ACC112 (cell line): ENCODE measurements around the gene GYG2.

Source experiments
- H2AFZ ChIP-seq: fragments of 200-600 bp; sonication (generic); one replicate; pipeline ENCODE4 v1.6.0; 2017; ENCODE audit warnings: antibody characterized with exemption, low read length; ENCODE audit not compliant: unreplicated experiment
- H3K27ac ChIP-seq: fragments of 200-600 bp; sonication (generic); 2 replicates; pipeline ENCODE4 v1.5.1; 2014; ENCODE audit warnings: low read depth, mild to moderate bottlenecking, antibody characterized with exemption, low read length, moderate library complexity
- H3K27me3 ChIP-seq: fragments of 200-600 bp; sonication (generic); 2 replicates; pipeline ENCODE4 v1.6.1; 2014; ENCODE audit warnings: mild to moderate bottlenecking, antibody characterized with exemption, low read length, moderate library complexity, mixed read lengths; ENCODE audit not compliant: insufficient read depth
- H3K36me3 ChIP-seq: fragments of 200-600 bp; sonication (generic); 2 replicates; pipeline ENCODE4 v1.6.1; 2016; ENCODE audit warnings: mild to moderate bottlenecking, antibody characterized with exemption, low read length, moderate library complexity, mixed read lengths; ENCODE audit not compliant: insufficient read depth
- H3K4me1 ChIP-seq: fragments of 200-600 bp; sonication (generic); one replicate; pipeline ENCODE4 v1.6.1; 2016; ENCODE audit warnings: low read length, mixed read lengths; ENCODE audit not compliant: insufficient read depth, unreplicated experiment, control insufficient read depth
- H3K4me3 ChIP-seq: fragments of 200-600 bp; sonication (generic); 2 replicates; pipeline ENCODE4 v1.5.1; 2014; ENCODE audit warnings: mild to moderate bottlenecking, low read depth, low read length
- H3K79me2 ChIP-seq: fragments of 200-600 bp; sonication (generic); one replicate; pipeline ENCODE4 v1.6.0; 2016; ENCODE audit warnings: low read length; ENCODE audit not compliant: control insufficient read depth, unreplicated experiment, insufficient read depth

GYG2 gene

DNA sequence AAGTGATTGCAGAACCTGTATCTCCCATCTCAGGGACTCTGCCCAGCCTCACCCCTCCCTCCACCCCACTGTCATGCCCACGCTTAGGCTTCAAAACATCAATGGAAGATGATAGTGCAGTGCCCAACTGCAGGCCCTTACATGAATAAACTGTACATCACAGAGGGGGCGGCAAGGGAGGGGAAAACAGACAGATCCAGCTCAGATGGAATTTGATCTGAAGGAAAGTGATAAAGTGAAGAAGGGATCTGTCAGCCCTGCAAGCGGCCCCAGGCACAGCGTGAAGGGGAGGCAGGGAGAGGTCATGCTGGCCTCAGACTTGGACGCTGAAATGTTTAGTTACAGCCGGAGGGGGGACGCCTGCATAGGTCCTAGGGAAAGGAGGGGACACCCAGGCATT is 38.5 kb downstream of the GYG2 start:
- no peaks in the 10 kb centered on the region for H3K27me3 ChIP-seq

GRCh38 chrX:2870650-2871049 is 41.9 kb downstream of the GYG2 start:
- H3K4me3 ChIP-seq = no peak overlapping the region
- H3K79me2 ChIP-seq = no peaks in the 10 kb centered on the region
- no peaks in the 10 kb centered on the region for H3K27me3 ChIP-seq
- no peaks in the 10 kb centered on the region for H3K36me3 ChIP-seq
- no peaks in the 10 kb centered on the region for H3K4me1 ChIP-seq
- no peak overlapping the region for H3K27ac ChIP-seq
- H2AFZ ChIP-seq = no peak overlapping the region

More for the DNA sequence above, 38.5 kb downstream of the GYG2 start:
- no peak overlapping the region for H3K27ac ChIP-seq
- no peak overlapping the region for H3K4me3 ChIP-seq
- no peaks in the 10 kb centered on the region for H3K79me2 ChIP-seq
- H2AFZ ChIP-seq = no peak overlapping the region
- no peaks in the 10 kb centered on the region for H3K4me1 ChIP-seq
- H3K36me3 ChIP-seq = no peaks in the 10 kb centered on the region

DNA sequence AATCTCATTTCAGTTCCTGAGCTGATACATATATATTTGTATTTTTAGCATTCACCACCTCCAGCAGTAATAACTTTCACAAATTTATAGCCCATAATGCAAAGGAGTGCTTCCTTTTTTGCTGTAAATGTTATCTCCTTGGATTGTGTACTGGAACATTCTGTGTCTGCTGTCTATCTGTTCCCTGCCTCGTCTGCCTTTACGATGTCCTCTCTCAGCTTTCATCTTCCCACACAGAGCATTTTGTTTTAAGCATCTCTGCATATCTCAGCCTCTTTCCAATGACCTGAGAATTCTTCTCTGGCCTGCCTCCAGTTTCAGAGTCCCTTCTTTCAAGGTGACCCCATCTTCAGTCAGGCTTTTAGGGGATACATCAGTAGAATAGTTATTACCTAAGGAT is 43.1 kb downstream of the GYG2 start:
- Histone ChIP-seq H3K27me3 (no peaks in the 10 kb centered on the region), H3K27ac (no peak overlapping the region), H3K4me3 (no peak overlapping the region), H3K36me3 (no peaks in the 10 kb centered on the region), H3K79me2 (no peaks in the 10 kb centered on the region), H3K4me1 (no peaks in the 10 kb centered on the region), H2AFZ (no peak overlapping the region)

GRCh38 chrX:2872671-2873277 is 44.0 kb downstream of the GYG2 start:
- no peak overlapping the region for H2AFZ ChIP-seq
- no peaks in the 10 kb centered on the region for H3K79me2 ChIP-seq
- H3K4me3 ChIP-seq = no peak overlapping the region
- no peaks in the 10 kb centered on the region for H3K4me1 ChIP-seq
- H3K27ac ChIP-seq = no peak overlapping the region
- no peaks in the 10 kb centered on the region for H3K36me3 ChIP-seq
- H3K27me3 ChIP-seq = no peaks in the 10 kb centered on the region

- Histone ChIP-seq H3K4me1 (no peaks in the 10 kb centered on the region), H3K27ac (no peak overlapping the region), H2AFZ (no peak overlapping the region), H3K27me3 (0 out of 2 replicates have a peak, but pooled peaks cover 1% of the 10 kb centered on the region), H3K79me2 (no peaks in the 10 kb centered on the region), H3K4me3 (no peak overlapping the region), H3K36me3 (no peaks in the 10 kb centered on the region)
Observed at GRCh38 chrX:2874222-2875135, 45.7 kb downstream of the GYG2 start.

DNA sequence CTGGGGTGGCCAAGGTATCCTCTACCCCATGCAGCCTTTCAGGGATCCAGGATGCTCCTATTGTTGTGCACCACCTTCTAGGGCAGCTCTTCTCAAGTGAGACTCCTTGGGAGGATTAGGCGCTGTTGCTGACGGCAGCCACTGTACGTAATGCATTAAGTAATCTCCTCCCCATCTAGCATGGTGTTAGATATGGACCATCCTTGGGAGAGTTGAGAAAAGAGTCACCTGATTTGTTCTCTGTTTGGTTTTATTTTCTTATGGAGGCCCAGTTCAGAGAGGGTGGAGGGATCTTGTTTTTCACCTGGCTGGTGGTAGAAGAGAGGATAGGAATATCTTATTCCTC is 46.4 kb downstream of the GYG2 start:
- Histone ChIP-seq H3K79me2 (no peaks in the 10 kb centered on the region), H3K4me1 (no peaks in the 10 kb centered on the region), H3K27me3 (0 out of 2 replicates have a peak, but pooled peaks cover 7% of the 10 kb centered on the region), H3K4me3 (no peak overlapping the region), H3K27ac (no peak overlapping the region), H3K36me3 (no peaks in the 10 kb centered on the region), H2AFZ (no peak overlapping the region)

GRCh38 chrX:2875798-2876399 is 47.2 kb downstream of the GYG2 start:
- Histone ChIP-seq H3K4me3 (no peak overlapping the region), H3K27me3 (0 out of 2 replicates have a peak, but pooled peaks cover 9% of the 10 kb centered on the region), H3K4me1 (no peaks in the 10 kb centered on the region), H3K27ac (no peak overlapping the region), H3K36me3 (no peaks in the 10 kb centered on the region), H2AFZ (no peak overlapping the region), H3K79me2 (no peaks in the 10 kb centered on the region)

- H3K4me3 ChIP-seq = no peak overlapping the region
- H3K79me2 ChIP-seq = no peaks in the 10 kb centered on the region
- H2AFZ ChIP-seq = no peak overlapping the region
- H3K27me3 ChIP-seq = peaks cover 16% of the 10 kb centered on the region; the same call in 1 of the 2 replicates
- no peaks in the 10 kb centered on the region for H3K4me1 ChIP-seq
- H3K36me3 ChIP-seq = no peaks in the 10 kb centered on the region
- no peak overlapping the region for H3K27ac ChIP-seq
Observed at GRCh38 chrX:2878563-2878962, 49.8 kb downstream of the GYG2 start.

- H3K27me3 ChIP-seq = peaks cover 16% of the 10 kb centered on the region; the same call in 1 of the 2 replicates
- H3K4me1 ChIP-seq = no peaks in the 10 kb centered on the region
- no peak overlapping the region for H3K4me3 ChIP-seq
- H2AFZ ChIP-seq = no peak overlapping the region
- H3K36me3 ChIP-seq = no peaks in the 10 kb centered on the region
- no peaks in the 10 kb centered on the region for H3K79me2 ChIP-seq
- H3K27ac ChIP-seq = no peak overlapping the region
Observed at GRCh38 chrX:2879670-2880069, 50.9 kb downstream of the GYG2 start.

- Histone ChIP-seq H3K79me2 (no peaks in the 10 kb centered on the region), H3K4me1 (no peaks in the 10 kb centered on the region), H3K27me3 (peaks cover 16% of the 10 kb centered on the region; the same call in 1 of the 2 replicates), H3K36me3 (no peaks in the 10 kb centered on the region), H2AFZ (no peak overlapping the region), H3K27ac (no peak overlapping the region), H3K4me3 (no peak overlapping the region)
Observed at GRCh38 chrX:2883770-2884169, 55.0 kb downstream of the GYG2 start.
